Stimulated activated naive CD8-positive, alpha-beta T cell treated with anti-CD3 and anti-CD28 coated beads, Interleukin-15, Interleukin-2, amounts not matched to agents 100 U/mL and 50 U/mL, for 24 hours (primary cell): ENCODE data around the gene POU4F1.
"Not testable (repeated sequence)": the region's sequence is repeated elsewhere in the genome, so short reads cannot be mapped to it uniquely, and the experiment has no call there.

ENCODE experiments used
- ATAC-seq: fragments of 150-1000 bp; cut with Tn5 transposase; one replicate; pipeline ENCODE4 v1.10.0; 2021
- DNase-seq: peaks from one replicate; pipeline ENCODE4 v3.0.0; 2021

Gene POU4F1

GRCh38 chr13:78603240-78603957 lies at the start of gene POU4F1:
Gene POU4F1, minus strand, starts transcription at chr13:78603552. Its CDS starts 226 bp downstream, at chr13:78603326.
- ATAC-seq: peak; percentile 76
- DNase-seq: peak; percentile 72

GRCh38 chr13:78652651-78653050 lies 49.3 kb upstream of the POU4F1 start:
- no peak for DNase-seq
- no peak for ATAC-seq

GRCh38 chr13:78650717-78651083 lies 47.3 kb upstream of the POU4F1 start:
- DNase-seq (no peak), ATAC-seq (peak; percentile 36)

GRCh38 chr13:78649997-78650716 lies 46.8 kb upstream of the POU4F1 start:
- no peak for DNase-seq
- ATAC-seq: peak; percentile 23

- DNase-seq, ATAC-seq: not testable (repeated sequence)
Observed at GRCh38 chr13:78647109-78647678, 43.8 kb upstream of the POU4F1 start.

- DNase-seq: no peak
- no peak for ATAC-seq
Observed at GRCh38 chr13:78638216-78638615, 34.9 kb upstream of the POU4F1 start.

GRCh38 chr13:78636495-78636894 lies 33.1 kb upstream of the POU4F1 start:
- DNase-seq (no peak), ATAC-seq (no peak)

GRCh38 chr13:78632996-78633395 lies 29.6 kb upstream of the POU4F1 start:
- no peak for ATAC-seq

GRCh38 chr13:78631077-78631476 lies 27.7 kb upstream of the POU4F1 start:
- DNase-seq (no peak), ATAC-seq (no peak)

More at GRCh38 chr13:78632996-78633395, 29.6 kb upstream of the POU4F1 start:
- no peak for DNase-seq

- DNase-seq: no peak
Observed at GRCh38 chr13:78630511-78630910, 27.2 kb upstream of the POU4F1 start.

GRCh38 chr13:78625384-78625783 lies 22.0 kb upstream of the POU4F1 start:
- DNase-seq (no peak), ATAC-seq (no peak)

More at GRCh38 chr13:78630511-78630910, 27.2 kb upstream of the POU4F1 start:
- no peak for ATAC-seq

GRCh38 chr13:78623132-78623531 lies 19.8 kb upstream of the POU4F1 start:
- no peak for ATAC-seq
- DNase-seq: no peak

GRCh38 chr13:78620936-78621470 lies 17.7 kb upstream of the POU4F1 start:
- DNase-seq (no peak), ATAC-seq (no peak)

- ATAC-seq: no peak
- DNase-seq: no peak
Observed at GRCh38 chr13:78618411-78618810, 15.1 kb upstream of the POU4F1 start.

- DNase-seq (no peak), ATAC-seq (no peak)
Observed at GRCh38 chr13:78611040-78611439, 7.7 kb upstream of the POU4F1 start.

GRCh38 chr13:78610381-78610883 lies 7.1 kb upstream of the POU4F1 start:
- DNase-seq: no peak
- no peak for ATAC-seq

- no peak for ATAC-seq
- no peak for DNase-seq
Observed at GRCh38 chr13:78609464-78610205, 6.3 kb upstream of the POU4F1 start.

- ATAC-seq (no peak), DNase-seq (no peak)
Observed at GRCh38 chr13:78608688-78609463, 5.5 kb upstream of the POU4F1 start.

GRCh38 chr13:78608252-78608687 lies 4.9 kb upstream of the POU4F1 start:
- no peak for DNase-seq
- no peak for ATAC-seq

- ATAC-seq (no peak), DNase-seq (no peak)
Observed at GRCh38 chr13:78607409-78608251, 4.3 kb upstream of the POU4F1 start.
